Panc1 (cell line): Measurements from ENCODE around the gene NOTCH2. TPM values are rescaled to one million over a fixed set of nuclear protein-coding genes. Genes with fewer than 3 reads are reported as not detected.

ENCODE experiments used
- ATAC-seq: fragments of 200-7000 bp; cut with Tn5 transposase; 2 replicates; pipeline ENCODE4 v1.9.1; 2020; ENCODE audit warnings: mild to moderate bottlenecking, moderate library complexity
- BruUV-seq: library from RNA; stranded (reverse); fragments of 400-500 nt; replicated peaks from 2 replicates; lab custom pipeline; 2021; lab: Mats Ljungman, UMichigan
- CTCF ChIA-PET: fragments of 300-600 bp; sonication (Branson Sonifier 250); formaldehyde crosslinking; loops from one replicate; lab custom pipeline; 2022; ENCODE audit warnings: antibody characterized with exemption; lab: Charles Lee
- POLR2A ChIA-PET: fragments of 300-600 bp; sonication (Branson Sonifier 250); formaldehyde crosslinking; loops from one replicate; lab custom pipeline; 2022; ENCODE audit warnings: antibody characterized with exemption; lab: Charles Lee
- DNase-seq: peaks from one replicate; pipeline ENCODE4 v3.0.0-alpha.2; 2010; ENCODE audit warnings: low read depth, low spot score
- H3K27ac ChIP-seq: 2 replicates; pipeline ENCODE4 v1.5.1; 2011; ENCODE audit warnings: mild to moderate bottlenecking, low read length, inconsistent platforms
- H3K27me3 ChIP-seq: fragments of 200-500 bp; sonication (Bioruptor generic); 2 replicates; pipeline ENCODE4 v1.6.0; 2014; ENCODE audit warnings: low read length, inconsistent platforms; ENCODE audit not compliant: control insufficient read depth, insufficient read depth
- H3K36me3 ChIP-seq: fragments of 200-500 bp; sonication (Bioruptor generic); 2 replicates; pipeline ENCODE4 v1.5.1; 2014; ENCODE audit warnings: inconsistent platforms, mild to moderate bottlenecking, low read length, moderate library complexity; ENCODE audit not compliant: control insufficient read depth, insufficient read depth
- H3K4me1 ChIP-seq: 2 replicates; pipeline ENCODE4 v1.5.1; 2011; ENCODE audit warnings: inconsistent platforms, mild to moderate bottlenecking, low read length, moderate library complexity; ENCODE audit not compliant: control insufficient read depth, insufficient read depth
- H3K4me3 ChIP-seq, 2 experiments: 2 replicates each; pipeline ENCODE4 v1.5.1; 2011 to 2012; ENCODE audit warnings: low read depth in 2 of 2, low read length in 2 of 2, mild to moderate bottlenecking in 2 of 2, inconsistent platforms in 1 of 2, moderate library complexity in 1 of 2
- H3K9me3 ChIP-seq: fragments of 200-500 bp; sonication (Bioruptor generic); 2 replicates; pipeline ENCODE4 v1.5.1; 2014; ENCODE audit warnings: low read depth, mild to moderate bottlenecking, inconsistent platforms, low read length, moderate library complexity; ENCODE audit not compliant: control insufficient read depth, insufficient read depth
- CTCF ChIP-seq: fragments of 450-650 bp; IDR thresholded peaks from 2 replicates; pipeline ENCODE4 v1.5.1; 2017; ENCODE audit warnings: mild to moderate bottlenecking
- POLR2AphosphoS5 ChIP-seq: IDR thresholded peaks from 2 replicates; pipeline ENCODE4 v1.6.1; 2012; ENCODE audit warnings: mild to moderate bottlenecking, low read depth, low read length, moderate library complexity
- REST ChIP-seq, 2 experiments: IDR thresholded peaks; 2 replicates each; pipeline ENCODE4 v1.6.1; 2011 to 2012; ENCODE audit warnings: low read depth in 2 of 2, control low read depth in 1 of 2, low read length in 1 of 2, mild to moderate bottlenecking in 1 of 2, moderate library complexity in 1 of 2; ENCODE audit not compliant: insufficient read depth in 1 of 2
- SIN3A ChIP-seq: IDR thresholded peaks from 2 replicates; pipeline ENCODE4 v1.6.1; 2012; ENCODE audit warnings: low read depth, mild to moderate bottlenecking, low read length, moderate library complexity, borderline replicate concordance; ENCODE audit not compliant: insufficient read depth
- TCF7L2 ChIP-seq: IDR thresholded peaks from 2 replicates; pipeline ENCODE4 v1.6.1; 2011; ENCODE audit warnings: mild to moderate bottlenecking, low read depth, low read length, inconsistent platforms
- in situ Hi-C: cut with HindIII; loops from 2 replicates; pipeline ENCODE4 v1.10.0; 2016; ENCODE audit warnings: low sequenced_read_pairs, low pct_unique_long_range_greater_than_20kb
- intact Hi-C: fragments of 100-400 bp; cut with micrococcal nuclease; formaldehyde crosslinking; loops from one replicate; pipeline ENCODE4 v1.10.0; 2022; ENCODE audit not compliant: unreplicated experiment
- total RNA-seq: library from RNA; stranded (reverse); gene quantifications from one replicate; pipeline ENCODE4 v1.2.1, GENCODE V29; 2021; ENCODE audit not compliant: unreplicated experiment

The NOTCH2 gene
- total RNA-seq, 1 experiment from 2014 or later, result 191 TPM

DNA sequence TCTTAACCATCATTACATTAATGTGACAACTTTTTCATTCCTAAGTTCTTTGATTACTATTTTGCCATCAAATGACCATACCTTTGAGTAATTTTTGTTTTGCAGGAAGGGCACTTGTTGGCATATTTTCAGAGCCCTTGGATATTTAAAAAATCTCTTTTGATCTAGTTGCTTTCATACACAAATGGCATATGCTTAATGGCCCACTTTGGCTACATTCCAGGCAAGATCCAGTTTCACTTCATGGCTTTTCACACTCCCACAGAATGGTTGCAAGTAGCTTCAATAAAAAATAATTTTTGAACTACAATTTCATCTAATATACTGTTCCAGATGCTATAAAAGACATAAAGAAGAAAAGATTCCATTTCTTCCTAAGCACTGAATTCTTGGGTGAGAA lies 191.3 kb downstream of the NOTCH2 start:
- in situ Hi-C loops (no loop called here), intact Hi-C loops (loop anchor here (10.0 kb wide), 1 partner anchor 267 kb away; no protein-coding TSS in a partner anchor)
- Histone ChIP-seq H3K27ac (no peak overlapping the region), H3K27me3 (peaks cover 34% of the 10 kb centered on the region), H3K4me3 (no peak overlapping the region), H3K9me3 (no peaks in the 10 kb centered on the region), H3K36me3 (no peaks in the 10 kb centered on the region), H3K4me1 (no peaks in the 10 kb centered on the region)
- no peak for DNase-seq
- no peak for ATAC-seq
- no TSS peak for BruUV-seq
- CTCF ChIA-PET, result no interaction called here
- TF ChIP-seq SIN3A, result no peak
- TF ChIP-seq REST (IDR thresholded peaks at IDR 0.05; ENCODE audit: insufficient read depth in 1 of 2, low read depth in 2 of 2, low read length in 1 of 2), result no peak
- TF ChIP-seq POLR2AphosphoS5, result no peak
- TF ChIP-seq TCF7L2, result no peak
- TF ChIP-seq CTCF, result no peak
- POLR2A ChIA-PET, result no interaction called here

DNA sequence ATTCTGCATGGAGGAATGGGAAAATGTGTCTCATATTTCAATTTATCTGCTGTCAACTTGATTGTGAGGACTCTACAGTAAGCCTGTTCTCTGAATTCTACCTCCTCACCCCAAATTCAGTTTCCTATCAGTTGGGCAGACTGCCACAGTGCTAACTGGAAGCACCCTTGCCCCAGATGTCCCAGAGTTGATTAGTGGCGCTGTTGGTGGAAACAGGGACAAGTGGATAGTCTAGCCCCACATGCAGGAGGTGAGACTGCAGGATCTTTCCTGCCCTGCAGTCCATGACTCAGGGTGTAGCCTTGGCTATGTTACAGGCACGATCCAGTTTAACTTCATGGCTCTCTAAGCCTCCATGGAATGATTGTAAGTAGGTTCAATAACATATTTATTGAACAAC lies 195.3 kb downstream of the NOTCH2 start:
- BruUV-seq, result no TSS peak
- DNase-seq, result no peak
- intact Hi-C loops (loop anchor here (10.0 kb wide), 1 partner anchor 271 kb away; no protein-coding TSS in a partner anchor), in situ Hi-C loops (no loop called here)
- no peak for TF ChIP-seq SIN3A
- no peak for TF ChIP-seq CTCF
- TF ChIP-seq POLR2AphosphoS5, result no peak
- no peak for TF ChIP-seq REST (IDR thresholded peaks at IDR 0.05; ENCODE audit: insufficient read depth in 1 of 2, low read depth in 2 of 2, low read length in 1 of 2)
- TF ChIP-seq TCF7L2, result no peak
- Histone ChIP-seq H3K36me3 (no peaks in the 10 kb centered on the region), H3K4me3 (no peak overlapping the region), H3K4me1 (0 out of 2 replicates have a peak, but pooled peaks cover 5% of the 10 kb centered on the region), H3K27me3 (peaks cover 35% of the 10 kb centered on the region), H3K27ac (no peak overlapping the region), H3K9me3 (no peaks in the 10 kb centered on the region)
- POLR2A ChIA-PET, result no interaction called here
- CTCF ChIA-PET, result no interaction called here
- ATAC-seq, result no peak
